GM19328 (cell line): ENCODE measurements around the gene GALNT7.

Experiments
- ATAC-seq: cut with Tn5 transposase; IDR thresholded peaks from one replicate; pipeline ENCODE4 v1.9.1; 2021; ENCODE audit warnings: mild to moderate bottlenecking, moderate library complexity; ENCODE audit not compliant: unreplicated experiment

Gene GALNT7

GRCh38 chr4:173334085-173334890, 165.7 kb downstream of the GALNT7 start, which contains the start of gene HMGB2:
Gene HMGB2 (minus strand): TSS chr4:173334358. CDS start chr4:173333649, 709 bp downstream.
- peak; percentile 94 for ATAC-seq

GRCh38 chr4:173334891-173335752, 166.5 kb downstream of the GALNT7 start:
- peak; percentile 27 for ATAC-seq

GRCh38 chr4:173337463-173337862, 168.9 kb downstream of the GALNT7 start:
- no peak for ATAC-seq

DNA sequence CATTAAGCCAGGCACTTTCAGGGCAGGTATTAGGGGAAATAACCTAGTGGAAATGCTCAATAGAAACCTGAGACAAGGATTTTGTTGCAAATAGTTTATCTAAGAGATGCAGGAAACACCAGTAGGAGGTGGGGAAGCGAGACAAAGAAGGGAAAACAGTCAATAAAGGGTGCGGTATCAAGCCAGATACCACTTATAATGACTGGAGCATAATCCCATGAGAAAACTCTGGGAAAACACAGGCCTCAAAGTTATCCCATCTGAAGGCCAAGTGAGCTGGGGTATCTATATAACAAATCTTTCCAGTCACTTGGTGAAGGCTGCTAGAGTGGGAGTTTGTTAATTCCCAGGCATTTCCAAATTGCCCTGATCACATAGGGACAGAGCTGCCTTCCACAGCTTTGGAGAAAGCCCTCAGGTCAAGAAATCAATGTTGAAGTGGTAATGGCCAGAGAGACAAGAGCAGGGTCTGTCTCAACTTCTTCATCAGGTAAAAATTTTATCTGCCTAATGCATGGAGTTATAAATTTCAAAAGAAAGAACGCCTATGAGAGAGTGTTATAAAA, 175.3 kb downstream of the GALNT7 start:
- no peak for ATAC-seq

GRCh38 chr4:173345648-173346047, 177.0 kb downstream of the GALNT7 start:
- no peak for ATAC-seq

- no peak for ATAC-seq
Observed at GRCh38 chr4:173346074-173346473, 177.5 kb downstream of the GALNT7 start.

GRCh38 chr4:173347467-173347866, 178.9 kb downstream of the GALNT7 start:
- ATAC-seq = no peak

DNA sequence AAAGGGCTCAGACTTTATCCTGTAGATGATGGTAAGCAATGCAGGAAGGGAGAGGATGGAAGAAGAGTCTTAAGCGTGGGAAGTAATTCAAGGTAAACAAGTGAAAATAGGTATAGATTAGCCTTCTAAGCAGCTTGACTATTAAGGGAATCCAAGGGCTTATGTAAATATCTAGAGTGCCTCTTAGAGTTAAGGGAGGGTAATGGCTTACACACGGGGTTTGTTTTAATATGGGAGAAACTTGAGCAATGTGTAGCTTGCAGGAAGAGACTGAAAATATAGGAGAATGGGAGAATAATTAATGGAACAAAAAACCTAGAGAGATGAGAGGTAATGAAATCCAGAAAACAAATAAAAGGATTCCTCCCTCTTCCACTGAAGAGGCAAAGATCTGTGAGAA, 189.3 kb downstream of the GALNT7 start:
- no peak for ATAC-seq

- no peak for ATAC-seq
Observed at GRCh38 chr4:173360587-173361221, 192.1 kb downstream of the GALNT7 start.

DNA sequence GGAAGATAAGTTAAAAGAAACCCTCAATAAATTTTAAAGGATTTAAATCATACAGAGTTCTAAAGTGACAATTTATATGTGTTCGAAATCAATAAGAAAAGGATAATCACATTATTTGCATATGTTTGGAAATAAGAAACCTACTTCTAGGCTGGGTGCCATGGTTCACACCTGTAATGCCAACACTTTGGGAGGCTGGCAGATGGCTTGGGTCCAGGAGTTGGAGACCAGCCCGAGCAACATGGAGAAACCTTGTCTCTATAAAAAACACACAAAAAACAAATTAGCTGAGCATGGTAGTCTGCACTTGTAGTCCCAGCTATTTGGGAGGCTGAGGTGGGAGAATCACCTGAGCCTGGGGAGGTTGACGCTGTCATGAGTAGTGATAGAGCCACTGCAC, 194.1 kb downstream of the GALNT7 start:
- no peak for ATAC-seq

GRCh38 chr4:173365359-173365996, 196.9 kb downstream of the GALNT7 start:
- no peak for ATAC-seq

DNA sequence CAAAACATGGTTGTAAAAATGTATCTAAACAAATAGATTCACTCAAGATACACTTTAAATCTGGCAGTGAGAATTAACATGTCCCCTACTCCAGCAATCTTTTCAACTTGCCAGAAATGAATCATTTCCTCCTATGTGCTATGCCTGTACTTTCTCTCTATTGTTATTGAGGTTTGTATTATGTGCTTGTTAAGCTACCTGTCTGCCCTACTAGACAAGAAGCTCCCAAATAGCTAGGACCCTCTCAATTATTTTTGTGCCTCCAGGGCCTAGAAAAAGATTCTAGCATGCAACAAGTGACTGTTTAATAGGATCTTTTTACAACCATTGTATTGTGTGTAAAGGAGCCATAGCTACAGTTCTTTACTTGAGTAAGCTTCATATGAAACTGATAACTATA, 198.7 kb downstream of the GALNT7 start:
- no peak for ATAC-seq

- ATAC-seq = no peak
Observed at GRCh38 chr4:173367946-173368345, 199.3 kb downstream of the GALNT7 start.

- peak; percentile 1 for ATAC-seq
Observed at GRCh38 chr4:173370130-173370476, 201.5 kb downstream of the GALNT7 start.

DNA sequence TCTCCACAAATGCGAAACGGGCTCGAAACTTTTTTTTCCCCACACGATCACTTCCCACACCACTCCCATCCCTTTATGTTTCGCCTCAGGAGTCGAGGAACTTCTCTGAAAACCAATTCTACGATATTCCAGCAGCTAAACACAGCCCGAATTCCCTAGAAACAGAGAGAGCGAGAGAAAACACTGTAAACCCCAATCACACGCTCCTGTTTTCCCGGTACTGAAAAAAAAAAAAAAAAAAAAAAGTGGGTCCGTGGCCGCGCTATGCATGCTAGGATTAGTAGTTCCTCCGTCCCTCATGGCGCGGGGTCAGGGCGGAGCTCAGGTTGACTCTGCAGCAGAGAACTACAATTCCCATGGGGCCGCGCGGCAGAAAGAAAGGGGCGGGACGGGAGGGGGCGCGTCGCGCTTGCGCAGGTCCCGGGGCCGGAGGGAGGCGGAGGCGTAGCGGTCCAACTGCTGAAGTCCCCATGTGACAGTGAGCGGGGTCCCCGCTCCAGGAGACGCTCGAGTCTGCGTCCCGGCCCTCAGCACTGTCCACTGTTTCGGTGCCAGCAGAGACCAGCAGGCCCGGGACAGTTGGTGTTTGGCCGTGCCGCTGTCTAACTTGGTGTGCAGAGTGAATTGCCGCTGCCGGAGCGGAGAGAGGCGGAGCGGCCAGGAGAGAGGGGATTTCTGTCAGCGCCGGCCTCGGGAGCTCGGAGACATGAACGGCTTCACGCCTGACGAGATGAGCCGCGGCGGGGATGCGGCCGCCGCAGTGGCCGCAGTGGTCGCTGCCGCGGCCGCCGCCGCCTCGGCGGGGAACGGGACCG, 202.1 kb downstream of the GALNT7 start, which contains the start of gene SAP30:
Gene SAP30 (plus strand): TSS at position 478 of the 815 bp plus-strand sequence. CDS start 229 bp downstream, at position 707.
- ATAC-seq = peak; percentile 69

- peak; percentile 23 for ATAC-seq
Observed at GRCh38 chr4:173371292-173372192, 202.9 kb downstream of the GALNT7 start.
